IPS-20b (cell line): Measurements from ENCODE around the gene USP6.
"Not testable (repeated sequence)": the region's sequence is repeated elsewhere in the genome, so short reads cannot be mapped to it uniquely, and the experiment has no call there.

ENCODE experiments used
- H3K27ac ChIP-seq: one replicate; pipeline ENCODE4 v1.5.1; 2013; ENCODE audit warnings: low read length
- H3K27me3 ChIP-seq: 2 replicates; pipeline ENCODE4 v1.6.1; 2013; ENCODE audit warnings: mild to moderate bottlenecking, low read length, inconsistent platforms; ENCODE audit not compliant: insufficient read depth
- H3K36me3 ChIP-seq: 2 replicates; pipeline ENCODE4 v1.6.1; 2013; ENCODE audit warnings: low read depth, mild to moderate bottlenecking, inconsistent platforms, low read length, moderate library complexity; ENCODE audit not compliant: insufficient read depth
- H3K4me1 ChIP-seq: 2 replicates; pipeline ENCODE4 v1.6.1; 2013; ENCODE audit warnings: mild to moderate bottlenecking, control low read depth, inconsistent platforms, low read length, moderate library complexity; ENCODE audit not compliant: insufficient read depth
- H3K4me3 ChIP-seq: 2 replicates; pipeline ENCODE4 v1.5.1; 2013; ENCODE audit warnings: mild to moderate bottlenecking, low read length, inconsistent platforms
- H3K9ac ChIP-seq: 2 replicates; pipeline ENCODE4 v1.6.1; 2013; ENCODE audit warnings: low read depth, mild to moderate bottlenecking, inconsistent platforms, low read length, moderate library complexity
- H3K9me3 ChIP-seq: 2 replicates; pipeline ENCODE4 v1.6.1; 2013; ENCODE audit warnings: mild to moderate bottlenecking, low read depth, low read length, inconsistent platforms; ENCODE audit not compliant: insufficient read depth

USP6 gene

GRCh38 chr17:5097101-5097834 lies 18.6 kb upstream of the USP6 start:
- no peaks in the 10 kb centered on the region for H3K4me1 ChIP-seq
- H3K27me3 ChIP-seq = peaks cover 12% of the 10 kb centered on the region; the same call in 1 of the 2 replicates
- H3K9me3 ChIP-seq = peaks cover 42% of the 10 kb centered on the region
- H3K27ac ChIP-seq = no peak overlapping the region
- no peaks in the 10 kb centered on the region for H3K36me3 ChIP-seq
- peak overlapping the region; percentile 41; the same call in 1 of the 2 replicates for H3K9ac ChIP-seq
- H3K4me3 ChIP-seq = peak overlapping the region; percentile 71; the same call in 1 of the 2 replicates

GRCh38 chr17:5099271-5099670 lies 16.6 kb upstream of the USP6 start:
- H3K27me3 ChIP-seq = peaks cover 12% of the 10 kb centered on the region; the same call in 1 of the 2 replicates
- no peak overlapping the region for H3K9ac ChIP-seq
- no peak overlapping the region for H3K4me3 ChIP-seq
- peaks cover 27% of the 10 kb centered on the region for H3K9me3 ChIP-seq
- H3K4me1 ChIP-seq = no peaks in the 10 kb centered on the region
- H3K27ac ChIP-seq = no peak overlapping the region
- H3K36me3 ChIP-seq = peaks cover 7% of the 10 kb centered on the region; the same call in 1 of the 2 replicates

- peaks cover 12% of the 10 kb centered on the region; the same call in 1 of the 2 replicates for H3K27me3 ChIP-seq
- no peak overlapping the region for H3K27ac ChIP-seq
- no peak overlapping the region for H3K4me3 ChIP-seq
- H3K9ac ChIP-seq = no peak overlapping the region
- no peaks in the 10 kb centered on the region for H3K4me1 ChIP-seq
- H3K9me3 ChIP-seq = peaks cover 24% of the 10 kb centered on the region
- H3K36me3 ChIP-seq = peaks cover 18% of the 10 kb centered on the region
Measured at GRCh38 chr17:5100832-5101231, 15.0 kb upstream of the USP6 start.

DNA sequence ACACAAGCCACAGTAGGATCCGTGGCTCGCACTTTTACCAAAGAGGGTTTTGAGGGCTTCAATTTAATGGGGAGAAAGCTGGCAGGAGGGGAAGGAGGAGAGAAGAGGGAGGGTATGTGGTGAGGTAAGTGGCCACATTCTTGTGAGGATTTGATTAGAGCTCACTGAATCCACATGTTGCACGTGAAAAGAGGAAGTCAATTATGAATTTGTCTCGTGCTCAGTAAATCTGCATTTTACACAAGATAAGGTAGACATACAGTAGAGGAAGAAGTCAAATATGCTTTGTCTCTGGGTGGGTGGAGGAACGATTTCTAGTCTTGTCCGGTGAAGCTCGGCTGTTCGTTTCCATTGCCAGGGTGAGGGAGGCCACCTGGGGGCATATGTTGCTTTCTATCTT lies 5.0 kb upstream of the USP6 start:
- Histone ChIP-seq H3K27ac (no peak overlapping the region), H3K9me3 (peaks cover 8% of the 10 kb centered on the region), H3K36me3 (peaks cover 53% of the 10 kb centered on the region), H3K4me3 (peak overlapping the region; percentile 97), H3K4me1 (peaks cover 6% of the 10 kb centered on the region; the same call in 1 of the 2 replicates), H3K27me3 (no peaks in the 10 kb centered on the region), H3K9ac (peak overlapping the region; percentile 95)

- Histone ChIP-seq H3K27me3 (no peaks in the 10 kb centered on the region), H3K36me3 (peaks cover 45% of the 10 kb centered on the region), H3K4me3 (peak within 1 kb of the TSS; percentile 97), H3K4me1 (peaks cover 6% of the 10 kb centered on the region; the same call in 1 of the 2 replicates), H3K27ac (peak within 1 kb of the TSS; percentile 45), H3K9me3 (0 out of 2 replicates have a peak, but pooled peaks cover under 1% of the 10 kb centered on the region), H3K9ac (peak within 1 kb of the TSS; percentile 95)
Measured at GRCh38 chr17:5111402-5112204, 4.2 kb upstream of the USP6 start, which contains the start of gene ZNF232. Gene ZNF232 (minus strand): TSS chr17:5111878. CDS start chr17:5111822, 56 bp downstream.

DNA sequence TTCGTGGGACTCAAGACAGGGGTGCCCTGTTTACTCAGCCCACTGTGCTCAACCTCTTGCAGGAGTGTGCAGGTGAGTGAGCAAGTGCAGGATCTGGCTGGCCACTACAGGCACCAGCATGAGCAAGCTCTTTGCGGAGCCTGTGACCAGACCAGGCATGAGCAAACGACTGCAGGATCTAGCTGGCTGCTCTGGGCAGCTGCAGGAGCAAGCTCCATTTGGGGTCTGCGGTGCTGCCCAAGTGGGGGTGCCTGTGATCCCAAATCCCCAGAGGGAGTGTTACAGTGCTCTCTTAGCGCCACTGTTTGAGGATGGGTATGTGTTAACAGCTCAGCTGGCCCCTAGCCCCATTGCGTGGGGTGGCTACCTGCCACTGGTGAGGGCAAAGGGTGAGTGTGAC lies 2.4 kb downstream of the USP6 start:
- Histone ChIP-seq H3K4me3 (no peak overlapping the region), H3K9me3 (no peaks in the 10 kb centered on the region), H3K4me1 (no peaks in the 10 kb centered on the region), H3K27me3 (peaks cover 18% of the 10 kb centered on the region), H3K36me3 (peaks cover 7% of the 10 kb centered on the region; the same call in 1 of the 2 replicates), H3K9ac (no peak overlapping the region), H3K27ac (no peak overlapping the region)

DNA sequence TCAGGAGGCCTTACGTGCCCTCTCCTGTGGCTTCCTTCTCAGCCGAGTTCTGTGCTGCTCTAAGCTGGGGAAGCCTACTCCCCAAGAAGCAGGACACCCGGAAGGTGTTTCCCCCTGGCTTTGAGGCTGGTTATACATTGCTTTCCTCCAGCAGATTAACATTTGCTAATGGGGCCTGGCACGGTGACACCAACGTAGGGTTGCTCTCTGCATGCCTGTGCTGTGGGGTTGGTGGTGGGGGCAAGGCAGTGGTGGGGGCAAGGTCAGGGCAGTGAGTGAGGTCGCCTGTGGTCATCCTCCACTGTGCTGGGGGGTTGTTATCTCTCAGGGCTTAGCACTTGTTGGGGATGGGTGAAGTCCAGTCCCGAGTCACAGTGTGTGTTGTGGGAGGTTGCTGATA lies 4.2 kb downstream of the USP6 start:
- H3K27ac ChIP-seq = no peak overlapping the region
- no peak overlapping the region for H3K9ac ChIP-seq
- no peaks in the 10 kb centered on the region for H3K9me3 ChIP-seq
- H3K4me1 ChIP-seq = no peaks in the 10 kb centered on the region
- no peaks in the 10 kb centered on the region for H3K36me3 ChIP-seq
- H3K27me3 ChIP-seq = peaks cover 26% of the 10 kb centered on the region
- no peak overlapping the region for H3K4me3 ChIP-seq

GRCh38 chr17:5120436-5121185 lies 4.8 kb downstream of the USP6 start:
- not testable (repeated sequence) for H3K4me3 ChIP-seq, H3K36me3 ChIP-seq, H3K9me3 ChIP-seq, H3K9ac ChIP-seq, H3K4me1 ChIP-seq, H3K27ac ChIP-seq
- H3K27me3 ChIP-seq = peaks cover 26% of the 10 kb centered on the region

GRCh38 chr17:5121186-5121841 lies 5.5 kb downstream of the USP6 start:
- Histone ChIP-seq H3K27ac (no peak overlapping the region), H3K9me3 (no peaks in the 10 kb centered on the region), H3K9ac (no peak overlapping the region), H3K4me1 (no peaks in the 10 kb centered on the region), H3K36me3 (no peaks in the 10 kb centered on the region), H3K27me3 (peaks cover 26% of the 10 kb centered on the region), H3K4me3 (no peak overlapping the region)

DNA sequence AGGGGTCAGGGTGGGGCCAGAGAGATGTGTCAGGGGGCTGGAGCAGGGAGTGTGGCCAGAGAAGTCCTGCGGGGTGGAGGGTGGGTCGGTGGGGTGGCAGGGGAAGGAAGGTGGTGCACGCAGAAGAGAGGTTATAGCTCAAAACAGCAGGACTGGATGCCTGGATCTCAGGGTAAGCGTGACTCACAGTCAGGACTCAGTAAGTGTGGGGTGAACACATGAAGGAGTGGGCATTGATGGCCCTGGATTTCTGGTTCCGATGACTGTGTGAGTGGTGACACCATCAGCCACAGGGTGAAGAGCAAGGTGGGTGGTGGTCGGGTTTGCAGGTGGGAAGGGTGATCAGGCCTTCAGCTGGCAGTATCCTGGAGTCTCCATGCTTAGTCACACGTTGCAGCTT lies 6.2 kb downstream of the USP6 start:
- not testable (repeated sequence) for H3K27ac ChIP-seq, H3K9me3 ChIP-seq, H3K4me1 ChIP-seq, H3K36me3 ChIP-seq
- Histone ChIP-seq H3K4me3 (peak overlapping the region; percentile 69; the same call in 1 of the 2 replicates), H3K9ac (peak overlapping the region; percentile 61; the same call in 1 of the 2 replicates), H3K27me3 (peaks cover 26% of the 10 kb centered on the region)
